ENCODE results near the gene UBXN2A. TPM values are rescaled to one million over a fixed set of nuclear protein-coding genes. Genes with fewer than 3 reads are reported as not detected.

Gene UBXN2A
- total and polyA plus RNA-seq, 4 donors: 2.7 to 6.3 (median 4.9) TPM

- H3K36me3 ChIP-seq (ENCODE audit: control insufficient read depth in 4 of 4, insufficient read depth in 3 of 4, low read depth in 1 of 4, low read length in 3 of 4): no peaks in the 10 kb centered on the region
- no peak overlapping the region for H3K9ac ChIP-seq (ENCODE audit: low read depth in 1 of 2, low read length in 2 of 2)
- DNase-seq (ENCODE audit: low spot score): no peak
- no peaks in the 10 kb centered on the region for H3K27me3 ChIP-seq (ENCODE audit: control insufficient read depth in 4 of 4, insufficient read depth in 4 of 4, low read length in 3 of 4)
- no peaks in the 10 kb centered on the region for H3K9me3 ChIP-seq (ENCODE audit: control insufficient read depth in 4 of 4, low read length in 3 of 4)
- TF ChIP-seq FOXA2 (IDR thresholded peaks at IDR 0.05): no peak
- TF ChIP-seq, protein P1, sequence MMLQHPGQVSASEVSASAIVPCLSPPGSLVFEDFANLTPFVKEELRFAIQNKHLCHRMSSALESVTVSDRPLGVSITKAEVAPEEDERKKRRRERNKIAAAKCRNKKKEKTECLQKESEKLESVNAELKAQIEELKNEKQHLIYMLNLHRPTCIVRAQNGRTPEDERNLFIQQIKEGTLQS (IDR thresholded peaks at IDR 0.05): no peak
- no peak for TF ChIP-seq YY1 (IDR thresholded peaks at IDR 0.05)
- TF ChIP-seq TAF1 (conservative IDR thresholded peaks at IDR 0.05): no peak
- no peak for TF ChIP-seq NR2F2 (IDR thresholded peaks at IDR 0.05)
- TF ChIP-seq EGR1 (IDR thresholded peaks at IDR 0.05; ENCODE audit: low read depth in 2 of 2): no peak
- no peak for TF ChIP-seq JUND (IDR thresholded peaks at IDR 0.05)
- TF ChIP-seq RAD21 (IDR thresholded peaks at IDR 0.05): no peak
- TF ChIP-seq, protein P2, sequence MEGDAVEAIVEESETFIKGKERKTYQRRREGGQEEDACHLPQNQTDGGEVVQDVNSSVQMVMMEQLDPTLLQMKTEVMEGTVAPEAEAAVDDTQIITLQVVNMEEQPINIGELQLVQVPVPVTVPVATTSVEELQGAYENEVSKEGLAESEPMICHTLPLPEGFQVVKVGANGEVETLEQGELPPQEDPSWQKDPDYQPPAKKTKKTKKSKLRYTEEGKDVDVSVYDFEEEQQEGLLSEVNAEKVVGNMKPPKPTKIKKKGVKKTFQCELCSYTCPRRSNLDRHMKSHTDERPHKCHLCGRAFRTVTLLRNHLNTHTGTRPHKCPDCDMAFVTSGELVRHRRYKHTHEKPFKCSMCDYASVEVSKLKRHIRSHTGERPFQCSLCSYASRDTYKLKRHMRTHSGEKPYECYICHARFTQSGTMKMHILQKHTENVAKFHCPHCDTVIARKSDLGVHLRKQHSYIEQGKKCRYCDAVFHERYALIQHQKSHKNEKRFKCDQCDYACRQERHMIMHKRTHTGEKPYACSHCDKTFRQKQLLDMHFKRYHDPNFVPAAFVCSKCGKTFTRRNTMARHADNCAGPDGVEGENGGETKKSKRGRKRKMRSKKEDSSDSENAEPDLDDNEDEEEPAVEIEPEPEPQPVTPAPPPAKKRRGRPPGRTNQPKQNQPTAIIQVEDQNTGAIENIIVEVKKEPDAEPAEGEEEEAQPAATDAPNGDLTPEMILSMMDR (IDR thresholded peaks at IDR 0.05; ENCODE audit: low read depth, low read length, missing input control): no peak
- H3K4me3 ChIP-seq (ENCODE audit: low read depth in 1 of 3, low read length in 3 of 3): no peak overlapping the region
- no peak overlapping the region for H3K27ac ChIP-seq (ENCODE audit: low read depth in 1 of 2, low read length in 2 of 2)
- WGBS: 74% methylated on average over 8 of the region's 8 CpGs
- peaks cover 0 to 24% (median 13%) of the 10 kb centered on the region in 4 donors for H3K4me1 ChIP-seq (ENCODE audit: control insufficient read depth in 4 of 4, insufficient read depth in 4 of 4, low read length in 3 of 4)
Measured at GRCh38 chr2:24051833-24052232, 111.6 kb downstream of the UBXN2A start.

DNA sequence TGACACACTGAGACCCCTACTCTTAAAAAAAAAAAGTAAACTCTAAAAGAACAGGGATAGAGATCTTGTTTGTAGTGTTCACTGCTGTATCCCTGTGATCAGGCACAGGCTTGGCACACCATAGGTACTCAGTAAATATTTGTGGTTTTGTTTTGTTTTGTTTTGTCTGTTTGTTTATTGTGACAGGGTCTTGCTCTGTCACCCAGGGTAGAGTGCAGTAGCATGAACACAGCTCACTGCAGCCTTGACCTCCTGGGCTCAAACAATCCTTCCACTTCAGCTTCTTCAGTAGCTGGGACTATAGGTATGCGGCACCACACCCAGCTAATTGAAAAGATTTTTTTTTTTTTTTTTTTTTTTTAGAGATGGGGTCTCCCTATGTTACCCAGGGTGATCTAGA, 112.7 kb downstream of the UBXN2A start:
- Histone ChIP-seq H3K4me1 (ENCODE audit: control insufficient read depth in 4 of 4, insufficient read depth in 4 of 4, low read length in 3 of 4) (peaks cover 0 to 18% (median 10%) of the 10 kb centered on the region in 4 donors), H3K9me3 (ENCODE audit: control insufficient read depth in 4 of 4, low read length in 3 of 4) (no peaks in the 10 kb centered on the region), H3K36me3 (ENCODE audit: control insufficient read depth in 4 of 4, insufficient read depth in 3 of 4, low read depth in 1 of 4, low read length in 3 of 4) (no peaks in the 10 kb centered on the region), H3K27me3 (ENCODE audit: control insufficient read depth in 4 of 4, insufficient read depth in 4 of 4, low read length in 3 of 4) (no peaks in the 10 kb centered on the region), H3K9ac (ENCODE audit: low read depth in 1 of 2, low read length in 2 of 2) (no peak overlapping the region), H3K27ac (ENCODE audit: low read depth in 1 of 2, low read length in 2 of 2) (no peak overlapping the region), H3K4me3 (ENCODE audit: low read depth in 1 of 3, low read length in 3 of 3) (no peak overlapping the region)
- TF ChIP-seq HNF4A (conservative IDR thresholded peaks at IDR 0.05) (peak in 1 of 2 donors; percentile 8), FOXA1 (IDR thresholded peaks at IDR 0.05) (no peak)
- no peak for DNase-seq (ENCODE audit: low spot score)
- WGBS: 95% methylated on average over 1 of the region's 1 CpG

Small RNA genes lying within 50 kb of the gene (small RNA-seq; reads per million reads assigned to genes)
- not detected for gene RN7SL610P
- not detected for gene RNU6-370P

Other genes with a start within 250 kb of the UBXN2A start
- gene ATAD2B, start 13.3 kb upstream of the UBXN2A start, total RNA-seq: 10 to 100 TPM; 16.1 to 16.2 TPM
- 1 to 10 TPM; 2.3 to 6.8 TPM for gene ATAD2B, start 13.3 kb upstream of the UBXN2A start, polyA plus RNA-seq
- 10 to 100 TPM in 1 of 2 donors, under 1 TPM in 1; 0.08 to 26.1 TPM for gene MFSD2B, start 69.6 kb downstream of the UBXN2A start, total RNA-seq
- gene MFSD2B, start 69.6 kb downstream of the UBXN2A start, polyA plus RNA-seq: under 1 TPM; 0.02 to 0.36 TPM
- 1 to 10 TPM; 6.0 TPM for gene WDCP, start 106.9 kb downstream of the UBXN2A start, total RNA-seq
- 1 to 10 TPM; 2.0 to 2.9 TPM for gene WDCP, start 106.9 kb downstream of the UBXN2A start, polyA plus RNA-seq
- 10 to 100 TPM in 1 of 2 donors, 1 to 10 TPM in 1; 3.6 to 23.6 TPM for gene FKBP1B, start 109.3 kb downstream of the UBXN2A start, total RNA-seq
- 10 to 100 TPM in 1 of 2 donors, 1 to 10 TPM in 1; 7.8 to 15.3 TPM for gene FKBP1B, start 109.3 kb downstream of the UBXN2A start, polyA plus RNA-seq
- gene SF3B6, start 135.9 kb downstream of the UBXN2A start, total RNA-seq: 10 to 100 TPM; 31.0 to 86.6 TPM
- gene SF3B6, start 135.9 kb downstream of the UBXN2A start, polyA plus RNA-seq: 100 to 1,000 TPM in 1 of 2 donors, 10 to 100 TPM in 1; 64.6 to 104 TPM
- gene TP53I3, start 144.4 kb downstream of the UBXN2A start, total RNA-seq: 10 to 100 TPM in 1 of 2 donors, 1 to 10 TPM in 1; 10.0 to 19.5 TPM
- 10 to 100 TPM in 1 of 2 donors, 1 to 10 TPM in 1; 6.6 to 11.4 TPM for gene TP53I3, start 144.4 kb downstream of the UBXN2A start, polyA plus RNA-seq
- gene PFN4, start 182.9 kb downstream of the UBXN2A start, total RNA-seq: under 1 TPM in 1 of 2 donors, not detected in 1; 0.51 TPM
- gene PFN4, start 182.9 kb downstream of the UBXN2A start, polyA plus RNA-seq: under 1 TPM; 0.12 to 0.40 TPM
- gene FAM228B, start 183.0 kb downstream of the UBXN2A start, total RNA-seq: 1 to 10 TPM; 4.1 to 4.2 TPM
- gene FAM228B, start 183.0 kb downstream of the UBXN2A start, polyA plus RNA-seq: 1 to 10 TPM in 1 of 2 donors, under 1 TPM in 1; 0.68 to 3.5 TPM
- under 1 TPM; 0.05 to 0.17 TPM for gene FAM228A, start 234.6 kb downstream of the UBXN2A start, total RNA-seq
- under 1 TPM; 0.19 to 0.32 TPM for gene FAM228A, start 234.6 kb downstream of the UBXN2A start, polyA plus RNA-seq

Measured in liver (tissue), 10 donors.